B cell (primary cell): ENCODE measurements around the gene BRD3. TPM values are rescaled to one million over a fixed set of nuclear protein-coding genes. Genes with fewer than 3 reads are reported as not detected.
A peak's percentile ranks its signal among the peaks of the same experiment; 100 is the strongest.

ENCODE experiments used
- ATAC-seq: fragments of 200-7000 bp; cut with Tn5 transposase; one replicate; pipeline ENCODE4 v1.10.0; 2021; ENCODE audit warnings: low read depth, mild to moderate bottlenecking, moderate number of reproducible peaks, moderate library complexity
- CTCF ChIA-PET: fragments of 350-600 bp; sonication (Branson Sonifier 250); formaldehyde crosslinking; loops from one replicate; lab custom pipeline; 2021; ENCODE audit warnings: antibody characterized with exemption, inconsistent platforms; lab: Charles Lee
- POLR2A ChIA-PET: fragments of 350-600 bp; sonication (Branson Sonifier 250); formaldehyde crosslinking; loops from one replicate; lab custom pipeline; 2021; ENCODE audit warnings: antibody characterized with exemption; lab: Charles Lee
- DNase-seq: peaks from one replicate; pipeline ENCODE4 v3.0.0; 2013
- H2AFZ ChIP-seq: 2 replicates; pipeline ENCODE4 v1.6.1; 2012; ENCODE audit warnings: mild to moderate bottlenecking, low read depth, low read length; ENCODE audit not compliant: insufficient read depth, poor library complexity, severe bottlenecking
- H3K27ac ChIP-seq, 2 donors: 1 replicate in 1 of 2; 2 replicates in 1 of 2; pipeline ENCODE4 v1.5.1; 2012 to 2013; ENCODE audit warnings: low read length in 2 of 2, mild to moderate bottlenecking in 2 of 2, moderate library complexity in 1 of 2
- H3K27me3 ChIP-seq, 4 experiments: fragments of 200-600 bp in 1 of 4; sonication (generic) in 1 of 4; replicated peaks in 1 of 4; 1 replicate in 2 of 4; 2 replicates in 2 of 4; pipeline versions ENCODE4 v1.6.1 to v1.7.0; 2013 to 2016; ENCODE audit warnings: low read length in 3 of 4, mild to moderate bottlenecking in 2 of 4, mixed read lengths in 1 of 4, moderate library complexity in 1 of 4; ENCODE audit not compliant: insufficient read depth in 4 of 4, control insufficient read depth in 3 of 4; ENCODE audit errors: control extremely low read depth in 1 of 4
- H3K36me3 ChIP-seq, 2 experiments: replicated peaks in 1 of 2; 1 replicate in 1 of 2; 2 replicates in 1 of 2; pipeline versions ENCODE4 v1.6.1 to v1.7.1; 2013; ENCODE audit warnings: low read length in 1 of 2; ENCODE audit not compliant: insufficient read depth in 2 of 2, control insufficient read depth in 1 of 2; ENCODE audit errors: control extremely low read depth in 1 of 2, extremely low read depth in 1 of 2
- H3K4me1 ChIP-seq, 2 donors: fragments of 200-600 bp in 1 of 2; sonication (generic) in 1 of 2; 1 replicate in 1 of 2; 2 replicates in 1 of 2; pipeline versions ENCODE4 v1.5.1 to v1.6.1; 2013 to 2017; ENCODE audit warnings: low read length in 2 of 2; ENCODE audit not compliant: control insufficient read depth in 2 of 2, insufficient read depth in 2 of 2
- H3K4me2 ChIP-seq: replicated peaks from 2 replicates; pipeline ENCODE3; 2012; ENCODE audit warnings: mild to moderate bottlenecking, low read depth, low read length; ENCODE audit not compliant: poor library complexity, severe bottlenecking
- H3K4me3 ChIP-seq, 5 experiments: fragments of 200-600 bp in 1 of 5; sonication (generic) in 1 of 5; 1 replicate in 3 of 5; 2 replicates in 2 of 5; pipeline versions ENCODE4 v1.5.1 to v1.7.0; 2011 to 2016; ENCODE audit warnings: low read length in 4 of 5, mild to moderate bottlenecking in 4 of 5, low read depth in 2 of 5, control low read depth in 1 of 5, moderate library complexity in 1 of 5; ENCODE audit not compliant: insufficient read depth in 1 of 5; ENCODE audit errors: control extremely low read depth in 1 of 5, extremely low read depth in 1 of 5
- H3K79me2 ChIP-seq: fragments of 200-600 bp; sonication (generic); one replicate; pipeline ENCODE4 v1.6.0; 2016; ENCODE audit warnings: low read length; ENCODE audit not compliant: control insufficient read depth, insufficient read depth
- H3K9ac ChIP-seq: fragments of 200-600 bp; sonication (generic); 2 replicates; pipeline ENCODE4 v1.6.1; 2017; ENCODE audit warnings: mild to moderate bottlenecking, low read length, moderate library complexity
- H3K9me3 ChIP-seq, 3 donors: one replicate each; pipeline versions ENCODE4 v1.6.1 to v1.7.1; 2013; ENCODE audit warnings: low read length in 2 of 3; ENCODE audit not compliant: control insufficient read depth in 2 of 3, insufficient read depth in 1 of 3; ENCODE audit errors: control extremely low read depth in 1 of 3
- H4K20me1 ChIP-seq: 2 replicates; pipeline ENCODE4 v1.6.0; 2012; ENCODE audit warnings: mild to moderate bottlenecking, low read length; ENCODE audit not compliant: insufficient read depth, control insufficient read depth, poor library complexity, severe bottlenecking
- H3K27ac Mint-ChIP-seq: one replicate; pipeline ENCODE4 v1.8.0; 2021; ENCODE audit warnings: mixed read lengths
- H3K27me3 Mint-ChIP-seq: one replicate; pipeline ENCODE4 v1.8.0; 2021; ENCODE audit warnings: mixed read lengths
- H3K4me1 Mint-ChIP-seq: one replicate; pipeline ENCODE4 v1.8.0; 2021; ENCODE audit warnings: mixed read lengths
- H3K4me3 Mint-ChIP-seq: one replicate; pipeline ENCODE4 v1.8.0; 2021; ENCODE audit warnings: mixed read lengths
- H3K9me3 Mint-ChIP-seq: one replicate; pipeline ENCODE4 v1.8.0; 2022; ENCODE audit warnings: mixed read lengths; ENCODE audit not compliant: insufficient read depth
- EZH2 ChIP-seq: IDR thresholded peaks from 2 replicates; pipeline ENCODE4 v1.6.1; 2012; ENCODE audit warnings: borderline replicate concordance, low read depth, mild to moderate bottlenecking, moderate library complexity, low read length; ENCODE audit not compliant: insufficient read depth, poor library complexity, severe bottlenecking
- WGBS: methylation state at CpG from one replicate; pipeline ENCODE4 v1.1.5; 2013; ENCODE audit warnings: missing lambda C conversion rate; ENCODE audit not compliant: insufficient coverage; 5-methylcytosine and 5-hydroxymethylcytosine counted together
- intact Hi-C: fragments of 100-400 bp; cut with micrococcal nuclease; formaldehyde crosslinking; loops from one replicate; pipeline ENCODE4 v1.10.0; 2022
- polyA plus RNA-seq: library from polyadenylated mRNA; depleted of rRNA; stranded (reverse); fragments of >200 nt; gene quantifications from 2 replicates; pipeline ENCODE4 v1.2.3, GENCODE V29; 2012
- total RNA-seq, 2 donors: library from RNA; stranded (reverse); fragments of 120-200 nt in 1 of 2; gene quantifications; 1 replicate in 1 of 2; 2 replicates in 1 of 2; pipeline versions ENCODE4 v1.2.3 to v1.2.4, GENCODE V29; 2013 to 2022
- TF ChIP-seq, protein P1 (sequence below): fragments of 200-600 bp; IDR thresholded peaks from one replicate; pipeline ENCODE4 v1.8.0; 2022; ENCODE audit warnings: antibody characterized with exemption, mild to moderate bottlenecking

Gene BRD3
- total and polyA plus RNA-seq, 2 donors (not counting 1 experiment from before 2014, with no cell fraction given), result 8.9 to 38.0 TPM

DNA sequence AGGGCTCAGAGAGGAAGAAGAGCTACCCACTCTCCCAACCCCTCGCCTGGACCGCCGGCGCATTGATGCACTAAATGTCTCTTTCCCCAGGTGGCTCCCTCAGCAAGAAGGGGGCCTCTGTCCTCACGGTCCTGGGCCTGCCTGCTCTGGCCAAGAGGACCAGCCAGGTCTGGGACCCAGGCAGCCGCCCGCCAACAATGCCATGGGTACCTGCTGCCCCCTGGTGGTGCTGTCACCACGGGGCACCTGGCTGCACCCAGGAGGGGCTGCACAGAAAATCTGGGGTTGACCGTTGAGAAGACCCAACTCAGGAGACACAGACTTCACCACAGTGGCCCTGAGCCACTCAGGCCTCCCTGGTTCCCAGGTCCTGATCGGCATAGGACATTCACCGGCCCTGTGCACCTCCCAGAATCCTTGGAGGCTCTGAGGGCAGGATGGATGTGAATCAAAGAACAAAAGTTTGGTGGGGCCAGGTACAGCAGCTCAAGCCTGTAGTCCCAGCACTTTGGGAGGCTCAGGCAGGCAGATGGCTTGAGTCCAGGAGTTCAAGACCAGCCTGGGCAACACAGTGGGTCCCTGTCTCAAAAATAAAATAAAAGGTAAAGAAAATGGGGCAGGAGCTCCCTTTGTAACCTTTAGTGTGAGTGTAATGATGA is 73.3 kb downstream of the BRD3 start:
- Mint-ChIP-seq H3K4me3 (peak overlapping the region; percentile 89), H3K4me1 (peaks cover 24% of the 10 kb centered on the region), H3K9me3 (no peaks in the 10 kb centered on the region), H3K27me3 (no peaks in the 10 kb centered on the region), H3K27ac (peak overlapping the region; percentile 80)
- CTCF ChIA-PET, result interaction anchor here (0.5 to 5.8 kb wide), 64 partner anchors 9 to 392 kb away, joined by 3 to 561 read pairs (median 4); partner anchors contain the start of gene BRD3OS
- no peaks in the 10 kb centered on the region for H3K9me3 ChIP-seq
- intact Hi-C loops, result loop anchor here (1.0 to 5.0 kb wide), 5 partner anchors 31 to 462 kb away; partner anchors contain the start of genes ADAMTSL2 and BRD3OS
- peaks cover 27 to 33% of the 10 kb centered on the region in 2 donors for H3K4me1 ChIP-seq
- 6% methylated on average over 11 of the region's 11 CpGs for WGBS
- POLR2A ChIA-PET, result interaction anchor here (0.6 to 2.8 kb wide), 8 partner anchors 39 to 522 kb away, joined by 3 to 18 read pairs (median 8); no protein-coding TSS in a partner anchor
- no peak overlapping the region for H3K4me3 ChIP-seq
- no peak overlapping the region for H3K9ac ChIP-seq
- DNase-seq (peak; percentile 86), ATAC-seq (peak; percentile 34)
- peaks cover 34% of the 10 kb centered on the region for H3K79me2 ChIP-seq
- H3K27ac ChIP-seq, result no peak overlapping the region
- H3K27me3 ChIP-seq, result no peaks in the 10 kb centered on the region
- H2AFZ ChIP-seq, result no peak overlapping the region
- TF ChIP-seq EZH2, result no peak
- TF ChIP-seq, protein P1, sequence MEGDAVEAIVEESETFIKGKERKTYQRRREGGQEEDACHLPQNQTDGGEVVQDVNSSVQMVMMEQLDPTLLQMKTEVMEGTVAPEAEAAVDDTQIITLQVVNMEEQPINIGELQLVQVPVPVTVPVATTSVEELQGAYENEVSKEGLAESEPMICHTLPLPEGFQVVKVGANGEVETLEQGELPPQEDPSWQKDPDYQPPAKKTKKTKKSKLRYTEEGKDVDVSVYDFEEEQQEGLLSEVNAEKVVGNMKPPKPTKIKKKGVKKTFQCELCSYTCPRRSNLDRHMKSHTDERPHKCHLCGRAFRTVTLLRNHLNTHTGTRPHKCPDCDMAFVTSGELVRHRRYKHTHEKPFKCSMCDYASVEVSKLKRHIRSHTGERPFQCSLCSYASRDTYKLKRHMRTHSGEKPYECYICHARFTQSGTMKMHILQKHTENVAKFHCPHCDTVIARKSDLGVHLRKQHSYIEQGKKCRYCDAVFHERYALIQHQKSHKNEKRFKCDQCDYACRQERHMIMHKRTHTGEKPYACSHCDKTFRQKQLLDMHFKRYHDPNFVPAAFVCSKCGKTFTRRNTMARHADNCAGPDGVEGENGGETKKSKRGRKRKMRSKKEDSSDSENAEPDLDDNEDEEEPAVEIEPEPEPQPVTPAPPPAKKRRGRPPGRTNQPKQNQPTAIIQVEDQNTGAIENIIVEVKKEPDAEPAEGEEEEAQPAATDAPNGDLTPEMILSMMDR, result peak; percentile 99
- H3K4me2 ChIP-seq, result peak overlapping the region; percentile 99
- H4K20me1 ChIP-seq, result peaks cover 19% of the 10 kb centered on the region
- no peaks in the 10 kb centered on the region for H3K36me3 ChIP-seq
